Type B pancreatic cell (in vitro differentiated cells): ENCODE measurements around the gene TTLL11. TPM values are rescaled to one million over a fixed set of nuclear protein-coding genes. Genes with fewer than 3 reads are reported as not detected.
"Not testable (repeated sequence)": the region's sequence is repeated elsewhere in the genome, so short reads cannot be mapped to it uniquely, and the experiment has no call there.

Experiments
- DNase-seq: peaks from one replicate; pipeline ENCODE4 v3.0.0; 2021; ENCODE audit warnings: mixed read lengths; ENCODE audit not compliant: unreplicated experiment; ENCODE audit errors: extremely low spot score
- H3K27ac Mint-ChIP-seq: 2 replicates; pipeline ENCODE4 v1.8.0; 2021; ENCODE audit warnings: mild to moderate bottlenecking, mixed read lengths
- H3K27me3 Mint-ChIP-seq: 2 replicates; pipeline ENCODE4 v1.8.0; 2021; ENCODE audit warnings: mixed read lengths
- H3K36me3 Mint-ChIP-seq: 2 replicates; pipeline ENCODE4 v1.8.0; 2021; ENCODE audit warnings: mixed read lengths
- H3K4me1 Mint-ChIP-seq: one replicate; pipeline ENCODE4 v1.8.0; 2021; ENCODE audit warnings: mixed read lengths; ENCODE audit not compliant: unreplicated experiment
- H3K4me3 Mint-ChIP-seq: 2 replicates; pipeline ENCODE4 v1.8.0; 2021; ENCODE audit warnings: mild to moderate bottlenecking, mixed read lengths
- H3K9me3 Mint-ChIP-seq: 2 replicates; pipeline ENCODE4 v1.8.0; 2021; ENCODE audit warnings: mixed read lengths
- CTCF ChIP-seq: fragments of 200-600 bp; sonication (generic); conservative IDR thresholded peaks from 2 replicates; pipeline ENCODE4 v1.5.0; 2021; ENCODE audit warnings: antibody characterized with exemption, mild to moderate bottlenecking
- total RNA-seq: library from RNA; stranded (reverse); gene quantifications from 2 replicates; pipeline ENCODE4 v1.2.1, GENCODE V29; 2021; ENCODE audit warnings: low replicate concordance

TTLL11 gene
- total RNA-seq, 1 donor from 2014 or later: 8.6 TPM

- Mint-ChIP-seq H3K4me1 (peaks cover 4% of the 10 kb centered on the region), H3K27me3 (peaks cover 20% of the 10 kb centered on the region), H3K4me3 (no peak overlapping the region), H3K9me3 (no peaks in the 10 kb centered on the region), H3K27ac (no peak overlapping the region), H3K36me3 (no peaks in the 10 kb centered on the region)
- no peak for TF ChIP-seq CTCF
- no peak for DNase-seq
These were observed 26.6 kb upstream of the TTLL11 start for GRCh38 chr9:122119721-122120120.

GRCh38 chr9:122119166-122119521 is 26.0 kb upstream of the TTLL11 start:
- H3K4me3 Mint-ChIP-seq: no peak overlapping the region
- no peaks in the 10 kb centered on the region for H3K9me3 Mint-ChIP-seq
- no peak for DNase-seq
- no peak for TF ChIP-seq CTCF
- peaks cover 4% of the 10 kb centered on the region for H3K4me1 Mint-ChIP-seq
- no peak overlapping the region for H3K27ac Mint-ChIP-seq
- H3K27me3 Mint-ChIP-seq: peaks cover 19% of the 10 kb centered on the region
- H3K36me3 Mint-ChIP-seq: no peaks in the 10 kb centered on the region

GRCh38 chr9:122118343-122119165 is 25.4 kb upstream of the TTLL11 start:
- H3K27ac Mint-ChIP-seq: no peak overlapping the region
- DNase-seq: no peak
- no peaks in the 10 kb centered on the region for H3K9me3 Mint-ChIP-seq

GRCh38 chr9:122117241-122117640 is 24.1 kb upstream of the TTLL11 start:
- not testable (repeated sequence) for H3K4me3 Mint-ChIP-seq, H3K9me3 Mint-ChIP-seq, H3K4me1 Mint-ChIP-seq, H3K27ac Mint-ChIP-seq, DNase-seq, H3K36me3 Mint-ChIP-seq
- H3K27me3 Mint-ChIP-seq: peaks cover 23% of the 10 kb centered on the region

More at GRCh38 chr9:122118343-122119165, 25.4 kb upstream of the TTLL11 start:
- H3K4me1 Mint-ChIP-seq: peaks cover 4% of the 10 kb centered on the region
- no peak overlapping the region for H3K4me3 Mint-ChIP-seq
- no peaks in the 10 kb centered on the region for H3K36me3 Mint-ChIP-seq
- peaks cover 16% of the 10 kb centered on the region for H3K27me3 Mint-ChIP-seq
- TF ChIP-seq CTCF: no peak

- Mint-ChIP-seq H3K4me1 (peaks cover 4% of the 10 kb centered on the region), H3K27ac (no peak overlapping the region), H3K27me3 (peaks cover 25% of the 10 kb centered on the region), H3K36me3 (no peaks in the 10 kb centered on the region), H3K9me3 (no peaks in the 10 kb centered on the region), H3K4me3 (no peak overlapping the region)
- DNase-seq: no peak
- TF ChIP-seq CTCF: no peak
These were observed 23.5 kb upstream of the TTLL11 start for GRCh38 chr9:122116448-122117173.

GRCh38 chr9:122116040-122116439 is 22.9 kb upstream of the TTLL11 start:
- Mint-ChIP-seq H3K36me3 (no peaks in the 10 kb centered on the region), H3K4me3 (no peak overlapping the region), H3K27ac (no peak overlapping the region), H3K9me3 (no peaks in the 10 kb centered on the region), H3K27me3 (peaks cover 25% of the 10 kb centered on the region), H3K4me1 (peaks cover 4% of the 10 kb centered on the region)
- no peak for TF ChIP-seq CTCF
- no peak for DNase-seq
